ENCODE measurements around the gene DUOXA2.

DUOXA2 gene

DNA sequence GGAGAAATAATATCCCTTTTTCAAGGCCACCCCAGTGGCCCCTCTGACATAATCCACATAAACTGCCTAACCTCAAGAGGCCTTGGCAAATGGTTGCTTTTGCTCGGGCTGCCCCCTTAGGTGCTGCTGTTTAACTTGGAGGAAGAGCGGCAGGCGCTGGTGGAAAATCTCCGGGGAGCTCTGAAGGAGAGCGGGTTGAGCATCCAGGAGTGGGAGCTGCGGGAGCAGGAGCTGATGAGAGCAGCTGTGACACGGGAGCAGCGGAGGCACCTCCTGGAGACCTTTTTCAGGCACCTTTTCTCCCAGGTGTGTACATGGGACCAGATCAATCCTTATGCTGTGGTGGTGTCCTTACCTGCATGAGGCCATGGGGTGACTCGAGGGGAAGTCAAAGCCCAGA lies 30.6 kb downstream of the DUOXA2 start:
- Histone ChIP-seq H3K4me3 (ENCODE audit: low read depth, low read length) (no peak overlapping the region), H3K4me1 (ENCODE audit: control insufficient read depth, insufficient read depth, low read length) (no peaks in the 10 kb centered on the region), H3K27me3 (ENCODE audit: control insufficient read depth, insufficient read depth, low read length) (peaks cover 3% of the 10 kb centered on the region), H3K9me3 (ENCODE audit: control insufficient read depth, insufficient read depth, low read length) (no peaks in the 10 kb centered on the region), H3K9ac (ENCODE audit: low read depth, low read length) (no peak overlapping the region), H3K36me3 (ENCODE audit: control insufficient read depth, insufficient read depth, low read length) (no peaks in the 10 kb centered on the region)

DNA sequence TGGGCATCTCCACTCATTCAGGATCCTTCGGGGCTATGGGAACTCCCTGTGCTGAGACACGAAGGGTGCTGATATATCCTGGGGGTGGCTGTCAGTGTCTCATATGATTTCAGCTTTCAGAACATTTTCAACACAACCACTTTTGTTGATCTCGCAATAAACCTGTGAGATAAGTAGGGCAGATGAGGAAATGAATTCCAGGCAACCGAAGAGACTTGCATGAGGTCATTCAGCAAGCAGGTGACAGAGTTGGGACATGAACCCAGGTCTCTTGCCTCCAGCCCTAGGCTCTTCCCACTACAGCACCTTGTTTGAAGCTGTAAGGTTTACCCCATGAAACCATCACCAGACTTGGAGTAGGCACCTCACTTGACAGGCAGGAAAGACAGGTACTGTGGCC lies 32.3 kb downstream of the DUOXA2 start:
- Histone ChIP-seq H3K4me3 (ENCODE audit: low read depth, low read length) (no peak overlapping the region), H3K9me3 (ENCODE audit: control insufficient read depth, insufficient read depth, low read length) (no peaks in the 10 kb centered on the region), H3K36me3 (ENCODE audit: control insufficient read depth, insufficient read depth, low read length) (no peaks in the 10 kb centered on the region), H3K9ac (ENCODE audit: low read depth, low read length) (no peak overlapping the region), H3K27me3 (ENCODE audit: control insufficient read depth, insufficient read depth, low read length) (peaks cover 3% of the 10 kb centered on the region), H3K4me1 (ENCODE audit: control insufficient read depth, insufficient read depth, low read length) (no peaks in the 10 kb centered on the region)

DNA sequence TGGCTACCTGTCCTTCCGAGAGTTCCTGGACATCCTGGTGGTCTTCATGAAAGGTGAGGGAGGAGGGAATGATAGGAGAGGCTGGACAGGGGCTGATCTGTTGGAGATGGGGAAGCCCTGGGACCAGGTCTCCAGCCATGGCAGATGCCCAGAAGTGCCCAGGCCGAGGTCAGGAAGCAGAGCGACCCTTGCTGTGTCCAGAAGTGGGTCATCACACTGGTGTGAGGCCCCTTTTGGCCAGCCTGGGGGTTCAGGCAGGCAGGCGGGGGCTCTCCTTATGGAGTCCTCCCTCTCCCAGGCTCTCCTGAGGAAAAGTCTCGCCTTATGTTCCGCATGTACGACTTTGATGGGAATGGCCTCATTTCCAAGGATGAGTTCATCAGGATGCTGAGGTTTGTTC lies 33.5 kb downstream of the DUOXA2 start:
- no peaks in the 10 kb centered on the region for H3K4me1 ChIP-seq (ENCODE audit: control insufficient read depth, insufficient read depth, low read length)
- H3K36me3 ChIP-seq (ENCODE audit: control insufficient read depth, insufficient read depth, low read length) = no peaks in the 10 kb centered on the region
- H3K9ac ChIP-seq (ENCODE audit: low read depth, low read length) = no peak overlapping the region
- H3K9me3 ChIP-seq (ENCODE audit: control insufficient read depth, insufficient read depth, low read length) = no peaks in the 10 kb centered on the region
- peaks cover 3% of the 10 kb centered on the region for H3K27me3 ChIP-seq (ENCODE audit: control insufficient read depth, insufficient read depth, low read length)
- H3K4me3 ChIP-seq (ENCODE audit: low read depth, low read length) = no peak overlapping the region

DNA sequence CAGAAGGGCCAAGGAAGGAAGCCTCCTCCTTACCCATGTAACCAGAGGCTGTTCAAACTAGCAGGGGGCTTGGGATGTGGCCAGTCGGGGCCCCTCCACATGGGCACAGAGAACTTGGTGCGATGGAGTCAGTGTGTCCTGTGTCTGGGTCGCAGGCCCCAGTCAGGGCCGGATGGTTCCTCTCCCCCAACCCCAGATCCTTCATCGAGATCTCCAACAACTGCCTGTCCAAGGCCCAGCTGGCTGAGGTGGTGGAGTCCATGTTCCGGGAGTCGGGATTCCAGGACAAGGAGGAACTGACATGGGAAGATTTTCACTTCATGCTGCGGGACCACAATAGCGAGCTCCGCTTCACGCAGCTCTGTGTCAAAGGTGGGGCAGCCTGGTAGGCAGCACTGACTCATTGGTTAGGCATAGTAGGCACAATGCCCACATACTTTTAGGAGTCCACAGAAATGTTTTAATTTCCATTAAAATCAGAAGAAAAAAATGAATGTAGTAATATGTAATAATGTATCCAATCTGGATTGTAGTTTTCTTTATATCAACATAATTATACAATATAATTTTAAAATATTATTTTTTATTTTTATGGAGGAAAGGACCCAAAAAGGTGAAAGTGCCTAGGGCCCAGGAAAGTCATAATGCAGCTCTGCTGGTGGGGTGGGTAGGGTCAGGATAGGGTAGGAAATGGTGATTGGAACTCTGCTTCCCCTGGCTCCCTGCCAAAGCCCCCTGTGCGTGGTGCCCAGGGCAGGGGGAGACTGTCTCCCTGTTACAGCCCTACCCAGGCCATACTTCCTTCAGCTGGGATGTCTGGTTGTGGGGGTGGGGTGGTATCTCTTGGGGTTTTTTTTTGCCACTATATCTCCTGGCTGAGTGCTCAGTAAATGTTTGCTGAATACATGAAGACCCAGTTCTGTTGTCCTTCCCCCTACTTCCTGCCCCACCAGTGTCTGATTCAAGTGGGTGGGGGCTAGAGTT lies 34.2 kb downstream of the DUOXA2 start:
- Histone ChIP-seq H3K4me1 (ENCODE audit: control insufficient read depth, insufficient read depth, low read length) (no peaks in the 10 kb centered on the region), H3K4me3 (ENCODE audit: low read depth, low read length) (no peak overlapping the region), H3K27me3 (ENCODE audit: control insufficient read depth, insufficient read depth, low read length) (peaks cover 3% of the 10 kb centered on the region), H3K36me3 (ENCODE audit: control insufficient read depth, insufficient read depth, low read length) (no peaks in the 10 kb centered on the region), H3K9ac (ENCODE audit: low read depth, low read length) (no peak overlapping the region), H3K9me3 (ENCODE audit: control insufficient read depth, insufficient read depth, low read length) (no peaks in the 10 kb centered on the region)

DNA sequence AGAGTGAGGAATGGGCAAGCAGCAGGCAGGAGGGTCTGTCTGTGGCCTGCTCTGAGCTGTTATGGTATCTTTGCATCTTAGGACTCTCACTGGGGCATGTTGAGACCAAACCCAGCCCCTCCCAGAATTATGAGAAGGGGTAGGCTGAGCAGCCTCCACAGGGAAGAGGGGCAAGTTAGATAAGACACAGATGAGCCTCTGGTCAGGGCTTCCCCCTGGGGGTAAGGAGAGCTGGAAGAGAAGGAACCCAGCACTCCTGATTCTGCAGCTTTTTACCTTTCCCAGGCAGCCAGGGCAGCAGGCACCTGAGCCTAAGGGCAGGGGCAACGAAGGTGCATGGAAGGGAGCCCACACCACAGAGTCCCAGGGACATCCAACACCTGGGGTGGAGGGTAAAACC lies 34.9 kb downstream of the DUOXA2 start:
- peaks cover 3% of the 10 kb centered on the region for H3K27me3 ChIP-seq (ENCODE audit: control insufficient read depth, insufficient read depth, low read length)
- no peak overlapping the region for H3K9ac ChIP-seq (ENCODE audit: low read depth, low read length)
- no peak overlapping the region for H3K4me3 ChIP-seq (ENCODE audit: low read depth, low read length)
- H3K36me3 ChIP-seq (ENCODE audit: control insufficient read depth, insufficient read depth, low read length) = no peaks in the 10 kb centered on the region
- H3K9me3 ChIP-seq (ENCODE audit: control insufficient read depth, insufficient read depth, low read length) = no peaks in the 10 kb centered on the region
- no peaks in the 10 kb centered on the region for H3K4me1 ChIP-seq (ENCODE audit: control insufficient read depth, insufficient read depth, low read length)

DNA sequence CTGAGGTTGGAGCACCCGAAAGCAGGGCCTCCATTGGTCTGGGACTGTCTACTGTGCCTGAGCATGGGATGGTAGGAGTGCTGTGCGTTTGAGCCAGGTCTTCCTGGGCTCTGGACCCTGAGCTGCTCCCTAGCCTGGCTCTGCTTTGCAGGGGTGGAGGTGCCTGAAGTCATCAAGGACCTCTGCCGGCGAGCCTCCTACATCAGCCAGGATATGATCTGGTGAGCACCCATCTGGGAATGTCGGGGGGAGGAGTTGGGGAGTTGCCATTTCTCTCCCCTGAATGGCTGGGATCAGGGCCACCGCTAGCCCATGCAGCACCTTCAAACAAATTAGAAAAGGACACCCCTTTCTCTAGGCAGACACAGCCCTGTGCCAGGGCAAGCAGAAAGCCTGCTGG lies 36.4 kb downstream of the DUOXA2 start:
- Histone ChIP-seq H3K36me3 (ENCODE audit: control insufficient read depth, insufficient read depth, low read length) (no peaks in the 10 kb centered on the region), H3K9me3 (ENCODE audit: control insufficient read depth, insufficient read depth, low read length) (no peaks in the 10 kb centered on the region), H3K4me3 (ENCODE audit: low read depth, low read length) (no peak overlapping the region), H3K9ac (ENCODE audit: low read depth, low read length) (no peak overlapping the region), H3K4me1 (ENCODE audit: control insufficient read depth, insufficient read depth, low read length) (no peaks in the 10 kb centered on the region), H3K27me3 (ENCODE audit: control insufficient read depth, insufficient read depth, low read length) (no peaks in the 10 kb centered on the region)

DNA sequence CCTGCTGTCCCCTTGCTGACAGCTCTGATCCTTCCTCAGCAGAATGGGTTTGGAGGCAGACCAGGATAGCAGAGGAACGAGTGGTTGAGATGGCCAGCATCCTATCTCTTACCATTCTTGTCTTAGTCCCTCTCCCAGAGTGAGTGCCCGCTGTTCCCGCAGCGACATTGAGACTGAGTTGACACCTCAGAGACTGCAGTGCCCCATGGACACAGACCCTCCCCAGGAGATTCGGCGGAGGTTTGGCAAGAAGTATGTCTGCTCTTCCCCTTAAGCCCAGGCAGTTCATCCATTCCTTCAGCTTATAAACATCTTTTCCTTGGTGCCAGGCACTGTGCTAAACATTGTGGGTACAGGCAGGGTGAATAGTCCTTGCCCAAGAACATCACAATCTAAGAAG lies 36.9 kb downstream of the DUOXA2 start:
- no peaks in the 10 kb centered on the region for H3K4me1 ChIP-seq (ENCODE audit: control insufficient read depth, insufficient read depth, low read length)
- H3K9ac ChIP-seq (ENCODE audit: low read depth, low read length) = no peak overlapping the region
- H3K4me3 ChIP-seq (ENCODE audit: low read depth, low read length) = no peak overlapping the region
- no peaks in the 10 kb centered on the region for H3K27me3 ChIP-seq (ENCODE audit: control insufficient read depth, insufficient read depth, low read length)
- no peaks in the 10 kb centered on the region for H3K9me3 ChIP-seq (ENCODE audit: control insufficient read depth, insufficient read depth, low read length)
- no peaks in the 10 kb centered on the region for H3K36me3 ChIP-seq (ENCODE audit: control insufficient read depth, insufficient read depth, low read length)

DNA sequence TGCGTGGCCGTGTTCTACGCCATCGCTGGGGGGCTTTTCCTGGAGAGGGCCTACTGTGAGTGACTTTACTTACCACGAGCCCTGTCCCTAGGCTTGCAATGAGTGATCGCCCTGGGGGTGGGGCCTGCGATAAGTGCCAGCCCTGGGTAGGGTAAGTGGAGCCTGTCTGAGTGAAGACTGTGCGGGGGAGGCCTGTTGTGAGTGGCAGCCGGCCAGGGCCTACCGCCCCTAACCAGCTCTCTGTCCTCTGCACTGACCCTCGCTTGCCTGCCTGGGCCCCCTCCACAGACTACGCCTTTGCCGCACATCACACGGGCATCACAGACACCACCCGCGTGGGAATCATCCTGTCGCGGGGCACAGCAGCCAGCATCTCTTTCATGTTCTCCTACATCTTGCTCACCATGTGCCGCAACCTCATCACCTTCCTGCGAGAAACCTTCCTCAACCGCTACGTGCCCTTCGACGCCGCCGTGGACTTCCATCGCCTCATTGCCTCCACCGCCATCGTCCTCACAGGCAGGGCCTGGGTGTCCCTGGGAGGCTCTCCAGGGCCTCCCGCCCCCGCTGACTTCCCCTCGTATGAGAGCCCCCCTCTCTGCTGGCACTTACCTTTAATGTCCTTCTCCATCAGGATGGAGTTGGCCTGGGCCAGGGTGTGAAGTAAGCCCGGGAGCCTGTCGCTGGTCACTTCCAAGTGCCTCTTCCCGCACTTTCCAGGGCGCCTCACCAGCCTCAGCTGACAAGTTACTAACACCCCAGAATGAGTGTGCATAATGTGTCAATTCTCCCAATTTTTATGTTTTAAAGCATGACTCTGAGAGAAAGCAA lies 38.1 kb downstream of the DUOXA2 start:
- no peak overlapping the region for H3K4me3 ChIP-seq (ENCODE audit: low read depth, low read length)
- H3K9me3 ChIP-seq (ENCODE audit: control insufficient read depth, insufficient read depth, low read length) = no peaks in the 10 kb centered on the region
- H3K27me3 ChIP-seq (ENCODE audit: control insufficient read depth, insufficient read depth, low read length) = no peaks in the 10 kb centered on the region
- no peak overlapping the region for H3K9ac ChIP-seq (ENCODE audit: low read depth, low read length)
- no peaks in the 10 kb centered on the region for H3K36me3 ChIP-seq (ENCODE audit: control insufficient read depth, insufficient read depth, low read length)
- no peaks in the 10 kb centered on the region for H3K4me1 ChIP-seq (ENCODE audit: control insufficient read depth, insufficient read depth, low read length)

DNA sequence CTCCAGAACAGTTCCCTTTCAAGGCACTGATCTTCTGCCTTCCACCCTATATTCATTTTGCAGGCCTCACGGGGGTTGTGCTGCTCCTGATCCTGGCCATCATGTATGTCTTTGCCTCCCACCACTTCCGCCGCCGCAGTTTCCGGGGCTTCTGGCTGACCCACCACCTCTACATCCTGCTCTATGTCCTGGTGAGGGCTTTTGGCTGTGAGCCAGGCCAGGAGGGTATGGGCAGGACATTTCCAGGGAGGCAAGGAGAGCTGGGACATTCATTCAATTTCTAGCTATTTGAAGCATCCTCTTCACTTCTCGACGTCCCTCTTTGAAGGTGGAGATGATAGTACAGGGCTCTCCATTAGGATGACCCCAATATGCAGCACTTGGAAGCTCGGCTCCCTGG lies 41.6 kb downstream of the DUOXA2 start:
- Histone ChIP-seq H3K36me3 (ENCODE audit: control insufficient read depth, insufficient read depth, low read length) (no peaks in the 10 kb centered on the region), H3K4me3 (ENCODE audit: low read depth, low read length) (no peak overlapping the region), H3K9ac (ENCODE audit: low read depth, low read length) (no peak overlapping the region), H3K27me3 (ENCODE audit: control insufficient read depth, insufficient read depth, low read length) (no peaks in the 10 kb centered on the region), H3K4me1 (ENCODE audit: control insufficient read depth, insufficient read depth, low read length) (no peaks in the 10 kb centered on the region), H3K9me3 (ENCODE audit: control insufficient read depth, insufficient read depth, low read length) (no peaks in the 10 kb centered on the region)

DNA sequence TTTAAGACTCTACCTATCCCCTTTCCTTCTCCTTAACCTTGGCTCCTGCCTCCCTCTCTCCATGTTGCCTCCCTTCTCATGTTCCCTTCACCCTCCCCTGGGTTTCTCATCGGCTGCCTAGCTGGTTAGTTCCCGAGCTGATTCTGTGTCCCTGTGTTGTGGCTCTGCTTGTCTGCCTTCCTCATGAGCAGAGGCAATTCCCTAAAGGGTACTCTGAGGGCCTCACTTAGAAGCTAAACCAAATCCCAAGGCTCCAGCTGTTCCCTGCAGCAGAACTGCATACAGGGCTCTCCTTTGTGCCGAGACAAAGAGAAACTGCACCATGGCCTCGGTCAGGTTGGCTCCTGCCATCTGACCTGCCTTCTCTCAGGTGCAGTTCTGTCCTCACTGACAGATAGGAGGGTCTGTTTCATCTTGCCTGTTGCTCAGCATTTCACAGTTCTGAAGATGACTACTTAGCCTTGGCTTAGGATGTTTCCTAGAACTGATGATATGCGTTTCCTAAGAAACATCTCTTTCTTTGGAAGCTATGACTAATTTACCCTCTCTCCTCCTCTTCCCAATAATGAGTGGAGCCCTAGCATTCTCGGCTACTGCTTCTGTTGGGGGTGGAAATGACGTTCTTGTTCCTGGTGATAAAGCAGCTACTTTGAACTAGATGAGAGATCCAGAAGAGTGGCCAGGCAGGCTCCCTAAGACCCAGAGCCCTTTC lies 42.8 kb downstream of the DUOXA2 start:
- no peaks in the 10 kb centered on the region for H3K4me1 ChIP-seq (ENCODE audit: control insufficient read depth, insufficient read depth, low read length)
- no peaks in the 10 kb centered on the region for H3K27me3 ChIP-seq (ENCODE audit: control insufficient read depth, insufficient read depth, low read length)
- H3K9me3 ChIP-seq (ENCODE audit: control insufficient read depth, insufficient read depth, low read length) = no peaks in the 10 kb centered on the region
- H3K4me3 ChIP-seq (ENCODE audit: low read depth, low read length) = no peak overlapping the region
- no peaks in the 10 kb centered on the region for H3K36me3 ChIP-seq (ENCODE audit: control insufficient read depth, insufficient read depth, low read length)
- no peak overlapping the region for H3K9ac ChIP-seq (ENCODE audit: low read depth, low read length)

DNA sequence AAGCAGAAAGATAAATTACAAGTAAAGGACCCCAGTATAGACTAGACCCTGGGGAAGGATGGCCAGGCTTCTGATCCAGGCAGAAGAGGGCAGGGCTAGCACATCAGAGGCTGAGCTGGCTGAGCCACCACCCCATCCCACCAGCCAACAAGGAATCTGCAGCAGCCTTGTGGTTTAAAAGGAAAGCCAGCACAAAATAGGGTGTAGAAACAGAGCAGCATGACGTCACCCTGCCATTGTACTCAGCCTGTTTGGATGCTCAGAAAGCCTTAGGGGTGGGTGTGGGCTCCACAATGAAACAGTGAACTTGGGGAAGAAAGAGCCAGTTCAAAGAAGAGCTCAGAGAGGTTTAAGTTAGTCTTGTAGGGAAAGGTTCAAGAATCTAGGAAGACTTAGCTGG lies 43.8 kb downstream of the DUOXA2 start:
- Histone ChIP-seq H3K27me3 (ENCODE audit: control insufficient read depth, insufficient read depth, low read length) (no peaks in the 10 kb centered on the region), H3K4me3 (ENCODE audit: low read depth, low read length) (no peak overlapping the region), H3K36me3 (ENCODE audit: control insufficient read depth, insufficient read depth, low read length) (no peaks in the 10 kb centered on the region), H3K9me3 (ENCODE audit: control insufficient read depth, insufficient read depth, low read length) (no peaks in the 10 kb centered on the region), H3K9ac (ENCODE audit: low read depth, low read length) (no peak overlapping the region), H3K4me1 (ENCODE audit: control insufficient read depth, insufficient read depth, low read length) (no peaks in the 10 kb centered on the region)
